ENCODE results near the gene RECK.

The RECK gene

GRCh38 chr9:36141288-36141687, 104.6 kb downstream of the RECK start:
- TF ChIP-seq EZH2 (optimal IDR thresholded peaks at IDR 0.05; ENCODE audit: low read depth, low read length) (no peak), CTCF (IDR thresholded peaks at IDR 0.05; ENCODE audit: low read length) (no peak; the same call in 1 of the 2 replicates), EZH2phosphoT487 (IDR thresholded peaks at IDR 0.05; ENCODE audit: low read length) (no peak)
- Histone ChIP-seq H4K20me1 (ENCODE audit: insufficient read depth, low read length) (no peaks in the 10 kb centered on the region), H3K4me2 (ENCODE audit: low read depth, low read length) (no peak overlapping the region), H3K36me3 (replicated peaks; ENCODE audit: insufficient read depth, low read length) (no peaks in the 10 kb centered on the region), H3K4me3 (ENCODE audit: low read length) (no peak overlapping the region), H3K9me3 (replicated peaks; ENCODE audit: insufficient read depth, low read length) (no peaks in the 10 kb centered on the region), H3F3A (ENCODE audit: insufficient read depth, low read length) (peaks cover 16% of the 10 kb centered on the region), H3K4me1 (ENCODE audit: low read length) (peaks cover 64% of the 10 kb centered on the region), H3K27me3 (replicated peaks; ENCODE audit: insufficient read depth, low read length) (no peaks in the 10 kb centered on the region), H3K9me2 (replicated peaks; ENCODE audit: insufficient read depth, low read length) (no peaks in the 10 kb centered on the region), H2AFZ (ENCODE audit: low read length) (no peak overlapping the region), H3K79me2 (ENCODE audit: low read length) (peaks cover 30% of the 10 kb centered on the region), H3K27ac (ENCODE audit: low read length) (no peak overlapping the region), H3K9ac (ENCODE audit: low read length) (no peak overlapping the region)
- DNase-seq: no peak

- DNase-seq: no peak
- no peaks in the 10 kb centered on the region for H3K9me2 ChIP-seq (replicated peaks; ENCODE audit: insufficient read depth, low read length)
- no peaks in the 10 kb centered on the region for H3K36me3 ChIP-seq (replicated peaks; ENCODE audit: insufficient read depth, low read length)
- no peak overlapping the region for H3K27ac ChIP-seq (ENCODE audit: low read length)
- H3K79me2 ChIP-seq (ENCODE audit: low read length): peaks cover 30% of the 10 kb centered on the region
- no peak overlapping the region for H3K4me2 ChIP-seq (ENCODE audit: low read depth, low read length)
- H3F3A ChIP-seq (ENCODE audit: insufficient read depth, low read length): peaks cover 18% of the 10 kb centered on the region
- no peak overlapping the region for H3K4me3 ChIP-seq (ENCODE audit: low read length)
- no peak overlapping the region for H3K9ac ChIP-seq (ENCODE audit: low read length)
- H3K4me1 ChIP-seq (ENCODE audit: low read length): peaks cover 64% of the 10 kb centered on the region
- no peaks in the 10 kb centered on the region for H4K20me1 ChIP-seq (ENCODE audit: insufficient read depth, low read length)
- no peaks in the 10 kb centered on the region for H3K9me3 ChIP-seq (replicated peaks; ENCODE audit: insufficient read depth, low read length)
- no peaks in the 10 kb centered on the region for H3K27me3 ChIP-seq (replicated peaks; ENCODE audit: insufficient read depth, low read length)
- TF ChIP-seq CTCF (IDR thresholded peaks at IDR 0.05; ENCODE audit: low read length): no peak
- no peak for TF ChIP-seq EZH2 (optimal IDR thresholded peaks at IDR 0.05; ENCODE audit: low read depth, low read length)
- no peak overlapping the region for H2AFZ ChIP-seq (ENCODE audit: low read length)
These were observed 105.0 kb downstream of the RECK start for GRCh38 chr9:36141761-36142160.

GRCh38 chr9:36142510-36143244, 106.0 kb downstream of the RECK start:
- Histone ChIP-seq H3K4me2 (ENCODE audit: low read depth, low read length) (peak overlapping the region; percentile 8; the same call in 1 of the 2 replicates), H2AFZ (ENCODE audit: low read length) (no peak overlapping the region), H3F3A (ENCODE audit: insufficient read depth, low read length) (peaks cover 18% of the 10 kb centered on the region), H3K4me1 (ENCODE audit: low read length) (peaks cover 62% of the 10 kb centered on the region), H3K9me3 (replicated peaks; ENCODE audit: insufficient read depth, low read length) (no peaks in the 10 kb centered on the region), H3K27ac (ENCODE audit: low read length) (no peak overlapping the region), H3K9ac (ENCODE audit: low read length) (no peak overlapping the region), H3K9me2 (replicated peaks; ENCODE audit: insufficient read depth, low read length) (no peaks in the 10 kb centered on the region), H3K4me3 (ENCODE audit: low read length) (no peak overlapping the region), H3K79me2 (ENCODE audit: low read length) (peaks cover 23% of the 10 kb centered on the region; the same call in 1 of the 2 replicates), H4K20me1 (ENCODE audit: insufficient read depth, low read length) (no peaks in the 10 kb centered on the region), H3K27me3 (replicated peaks; ENCODE audit: insufficient read depth, low read length) (no peaks in the 10 kb centered on the region), H3K36me3 (replicated peaks; ENCODE audit: insufficient read depth, low read length) (no peaks in the 10 kb centered on the region)
- TF ChIP-seq EZH2phosphoT487 (IDR thresholded peaks at IDR 0.05; ENCODE audit: low read length) (no peak), CTCF (IDR thresholded peaks at IDR 0.05; ENCODE audit: low read length) (no peak), EZH2 (optimal IDR thresholded peaks at IDR 0.05; ENCODE audit: low read depth, low read length) (no peak)
- DNase-seq: no peak

Measured in MM.1S (cell line).